ENCODE data around the gene LRRC74A. TPM values are rescaled to one million over a fixed set of nuclear protein-coding genes. Genes with fewer than 3 reads are reported as not detected.

LRRC74A gene
- total RNA-seq, 4 donors from 2014 or later = not detected

- DNase-seq (ENCODE audit: low spot score in 2 of 2) = no peak
- no peak overlapping the region for H3K4me3 ChIP-seq (ENCODE audit: low read depth, poor library complexity, severe bottlenecking)
- TF ChIP-seq POLR2A (IDR thresholded peaks at IDR 0.05) (no peak), CTCF (IDR thresholded peaks at IDR 0.05) (no peak)
- intact Hi-C loops (cut with DNase I; ENCODE audit: low total_unique reads) = no loop called here
- WGBS, 2 donors = 94 to 96% methylated on average over 4 of the region's 4 CpGs
These were observed 54.2 kb downstream of the LRRC74A start for GRCh38 chr14:76880449-76880848.

- H3K4me3 ChIP-seq (ENCODE audit: low read depth, poor library complexity, severe bottlenecking) = no peak overlapping the region
- WGBS, 2 donors = 65 to 74% methylated on average over 6 of the region's 6 CpGs
- no peak for DNase-seq (ENCODE audit: low spot score in 2 of 2)
- no peak for TF ChIP-seq POLR2A (IDR thresholded peaks at IDR 0.05)
- no peak for TF ChIP-seq CTCF (IDR thresholded peaks at IDR 0.05)
- intact Hi-C loops (cut with DNase I; ENCODE audit: low total_unique reads) = no loop called here
These were observed 55.1 kb downstream of the LRRC74A start for GRCh38 chr14:76881348-76881747.

GRCh38 chr14:76882651-76883050, 56.4 kb downstream of the LRRC74A start:
- no peak overlapping the region for H3K4me3 ChIP-seq (ENCODE audit: low read depth, poor library complexity, severe bottlenecking)
- intact Hi-C loops (cut with DNase I; ENCODE audit: low total_unique reads) = no loop called here
- DNase-seq (ENCODE audit: low spot score in 2 of 2) = no peak
- WGBS, 2 donors = 45% methylated on average over 5 of the region's 5 CpGs; no CpG with 5 or more reads in 1 of the 2 donors
- TF ChIP-seq CTCF (IDR thresholded peaks at IDR 0.05) (no peak), POLR2A (IDR thresholded peaks at IDR 0.05) (no peak)

- TF ChIP-seq CTCF (IDR thresholded peaks at IDR 0.05) (no peak), POLR2A (IDR thresholded peaks at IDR 0.05) (no peak)
- intact Hi-C loops (cut with DNase I; ENCODE audit: low total_unique reads) = no loop called here
- WGBS, 2 donors = 71 to 84% methylated on average over 6 of the region's 6 CpGs
These were observed 57.2 kb downstream of the LRRC74A start for GRCh38 chr14:76883447-76883846.

DNA sequence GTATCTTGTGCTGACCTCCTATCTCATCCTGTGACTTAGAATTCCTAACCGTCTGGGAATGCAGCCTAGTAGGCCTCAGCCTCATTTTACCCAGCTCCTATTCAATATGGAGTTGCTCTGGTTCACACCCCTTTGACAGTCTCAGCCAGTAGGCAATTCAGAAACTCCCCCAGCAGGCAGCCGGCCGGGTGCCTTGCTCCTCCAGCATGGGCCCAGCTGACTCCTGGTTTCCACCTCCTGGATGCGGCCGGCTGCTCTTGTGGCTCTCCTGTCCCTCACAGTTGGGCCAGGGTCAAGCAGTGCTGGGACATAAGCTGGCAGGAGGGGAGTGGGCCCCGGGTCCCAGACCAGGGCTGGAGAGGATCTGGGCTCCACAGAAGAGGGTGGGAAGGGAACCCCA, 58.2 kb downstream of the LRRC74A start:
- intact Hi-C loops (cut with DNase I; ENCODE audit: low total_unique reads) = no loop called here
- WGBS, 2 donors = 79 to 84% methylated on average over 3 to 6 of the region's 6 CpGs

More at GRCh38 chr14:76883447-76883846, 57.2 kb downstream of the LRRC74A start:
- no peak for DNase-seq (ENCODE audit: low spot score in 2 of 2)
- H3K4me3 ChIP-seq (ENCODE audit: low read depth, poor library complexity, severe bottlenecking) = no peak overlapping the region

More for the DNA sequence above, 58.2 kb downstream of the LRRC74A start:
- no peak overlapping the region for H3K4me3 ChIP-seq (ENCODE audit: low read depth, poor library complexity, severe bottlenecking)
- TF ChIP-seq CTCF (IDR thresholded peaks at IDR 0.05) (no peak), POLR2A (IDR thresholded peaks at IDR 0.05) (no peak)
- no peak for DNase-seq (ENCODE audit: low spot score in 2 of 2)

Data from lower leg skin (tissue), 4 donors.